GM12874 (cell line): ENCODE data around the gene MYLK2.

Experiments
- TF ChIP-seq, protein P1 (sequence below): IDR thresholded peaks from 2 replicates; pipeline ENCODE4 v1.5.1; 2011; ENCODE audit warnings: low read depth, mild to moderate bottlenecking, control low read depth, low read length, moderate library complexity; ENCODE audit not compliant: insufficient read depth

Gene MYLK2

DNA sequence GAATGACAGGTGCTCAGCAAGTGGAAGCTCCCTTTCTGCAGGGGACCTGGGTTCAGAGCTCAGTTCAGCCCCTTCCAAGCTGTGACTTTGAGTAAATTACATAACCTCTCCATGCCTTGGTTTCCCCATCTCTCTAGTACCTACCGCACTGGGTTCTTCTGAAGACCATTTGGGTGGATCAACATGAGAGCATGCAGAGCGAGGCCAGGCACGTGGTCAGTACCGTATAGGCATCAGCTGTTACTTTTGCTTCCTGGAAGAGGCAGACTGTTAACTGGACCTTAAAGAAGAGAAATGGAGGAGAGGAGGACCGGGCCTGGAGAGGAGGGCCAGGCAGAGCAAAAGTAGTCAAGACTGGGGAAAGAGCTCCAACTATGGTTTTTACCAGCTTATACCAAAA lies 1.7 kb upstream of the MYLK2 start:
- TF ChIP-seq, protein P1, sequence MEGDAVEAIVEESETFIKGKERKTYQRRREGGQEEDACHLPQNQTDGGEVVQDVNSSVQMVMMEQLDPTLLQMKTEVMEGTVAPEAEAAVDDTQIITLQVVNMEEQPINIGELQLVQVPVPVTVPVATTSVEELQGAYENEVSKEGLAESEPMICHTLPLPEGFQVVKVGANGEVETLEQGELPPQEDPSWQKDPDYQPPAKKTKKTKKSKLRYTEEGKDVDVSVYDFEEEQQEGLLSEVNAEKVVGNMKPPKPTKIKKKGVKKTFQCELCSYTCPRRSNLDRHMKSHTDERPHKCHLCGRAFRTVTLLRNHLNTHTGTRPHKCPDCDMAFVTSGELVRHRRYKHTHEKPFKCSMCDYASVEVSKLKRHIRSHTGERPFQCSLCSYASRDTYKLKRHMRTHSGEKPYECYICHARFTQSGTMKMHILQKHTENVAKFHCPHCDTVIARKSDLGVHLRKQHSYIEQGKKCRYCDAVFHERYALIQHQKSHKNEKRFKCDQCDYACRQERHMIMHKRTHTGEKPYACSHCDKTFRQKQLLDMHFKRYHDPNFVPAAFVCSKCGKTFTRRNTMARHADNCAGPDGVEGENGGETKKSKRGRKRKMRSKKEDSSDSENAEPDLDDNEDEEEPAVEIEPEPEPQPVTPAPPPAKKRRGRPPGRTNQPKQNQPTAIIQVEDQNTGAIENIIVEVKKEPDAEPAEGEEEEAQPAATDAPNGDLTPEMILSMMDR, result no peak

DNA sequence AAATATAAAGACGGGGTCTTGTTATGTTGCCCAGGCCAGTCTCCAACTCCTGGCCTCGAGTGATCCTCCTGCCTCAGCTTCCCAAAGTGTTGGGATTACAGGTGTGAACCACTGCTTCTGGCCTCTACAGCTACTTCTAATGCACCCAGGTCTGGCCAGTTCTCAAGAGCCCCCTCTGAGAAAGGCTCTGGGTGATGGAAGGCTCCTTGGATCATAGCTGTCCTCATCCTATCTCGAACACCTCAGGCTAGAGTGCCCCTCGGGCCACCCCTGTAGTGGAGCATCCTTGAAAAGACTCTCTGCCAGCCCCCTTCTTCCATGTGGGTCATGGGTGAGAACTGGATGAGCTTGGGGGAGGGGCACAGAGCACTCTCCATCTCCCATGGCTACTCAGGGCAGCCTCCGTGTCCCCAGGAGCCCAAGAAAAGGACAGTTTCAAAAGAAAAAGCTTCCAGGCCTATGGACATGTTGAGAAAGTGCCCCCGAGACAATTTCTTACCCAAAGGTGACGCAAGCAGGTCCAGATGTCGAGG lies 714 bp upstream of the MYLK2 start:
- TF ChIP-seq, protein P1, result no peak

DNA sequence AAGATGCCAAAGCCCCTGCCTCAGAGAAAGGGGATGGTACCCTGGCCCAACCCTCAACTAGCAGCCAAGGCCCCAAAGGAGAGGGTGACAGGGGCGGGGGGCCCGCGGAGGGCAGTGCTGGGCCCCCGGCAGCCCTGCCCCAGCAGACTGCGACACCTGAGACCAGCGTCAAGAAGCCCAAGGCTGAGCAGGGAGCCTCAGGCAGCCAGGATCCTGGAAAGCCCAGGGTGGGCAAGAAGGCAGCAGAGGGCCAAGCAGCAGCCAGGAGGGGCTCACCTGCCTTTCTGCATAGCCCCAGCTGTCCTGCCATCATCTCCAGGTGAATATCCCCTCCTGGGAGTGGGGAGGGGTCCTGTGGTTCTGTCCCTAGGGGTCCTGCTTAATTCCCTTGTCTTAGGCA lies 1.1 kb downstream of the MYLK2 start:
- TF ChIP-seq, protein P1, result no peak

DNA sequence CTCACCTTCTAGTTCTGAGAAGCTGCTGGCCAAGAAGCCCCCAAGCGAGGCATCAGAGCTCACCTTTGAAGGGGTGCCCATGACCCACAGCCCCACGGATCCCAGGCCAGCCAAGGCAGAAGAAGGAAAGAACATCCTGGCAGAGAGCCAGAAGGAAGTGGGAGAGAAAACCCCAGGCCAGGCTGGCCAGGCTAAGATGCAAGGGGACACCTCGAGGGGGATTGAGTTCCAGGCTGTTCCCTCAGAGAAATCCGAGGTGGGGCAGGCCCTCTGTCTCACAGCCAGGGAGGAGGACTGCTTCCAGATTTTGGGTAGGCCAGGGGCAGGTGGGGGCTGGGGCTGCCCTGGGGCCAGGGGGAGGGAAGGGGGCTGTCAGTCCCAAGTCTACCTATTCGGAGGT lies 2.3 kb downstream of the MYLK2 start:
- TF ChIP-seq, protein P1, result no peak

DNA sequence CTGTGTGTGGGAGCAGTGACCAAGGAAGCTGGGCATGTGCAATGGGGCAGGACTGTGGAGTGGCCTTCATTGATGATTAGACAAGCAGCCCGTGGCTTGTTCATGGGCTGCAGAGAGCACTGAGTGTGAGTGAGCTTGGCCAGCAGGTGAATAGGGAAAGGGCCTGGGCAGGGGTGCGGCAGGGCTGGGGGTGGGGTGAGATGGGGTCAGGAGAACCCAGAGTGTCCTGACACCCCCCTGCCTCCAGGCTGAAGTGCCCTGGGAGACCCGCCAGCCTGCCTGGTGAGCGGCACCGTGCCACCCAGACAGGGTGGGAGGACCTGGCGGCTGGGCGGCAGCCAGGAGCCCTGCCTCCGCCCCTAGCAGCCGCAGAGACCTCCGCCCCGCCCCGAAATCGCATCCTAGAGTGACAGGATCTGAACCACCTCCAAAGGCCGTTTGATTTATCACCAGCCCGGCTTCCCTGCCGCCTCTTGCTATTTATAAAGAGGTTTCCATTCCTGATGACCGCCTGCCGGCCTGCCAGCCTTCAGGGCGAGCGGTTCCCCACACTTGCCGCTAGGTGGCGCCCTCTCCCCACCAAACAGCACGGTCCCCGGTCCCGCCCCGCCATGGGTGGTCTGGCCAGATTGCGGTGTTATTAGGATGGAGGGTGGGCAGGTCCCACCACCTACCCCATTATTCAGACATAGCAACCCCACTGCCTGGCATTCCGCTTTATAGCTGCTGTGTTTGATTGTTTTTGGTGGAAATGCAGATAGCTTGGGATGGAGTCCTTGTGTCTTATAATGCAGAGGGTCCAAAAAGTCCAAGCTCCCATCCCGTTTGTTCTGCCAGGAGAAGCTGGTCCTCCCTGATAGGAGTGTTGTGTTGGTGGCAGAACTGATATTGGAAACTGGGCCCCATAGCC lies 3.5 kb downstream of the MYLK2 start:
- TF ChIP-seq, protein P1, result peak; percentile 98

DNA sequence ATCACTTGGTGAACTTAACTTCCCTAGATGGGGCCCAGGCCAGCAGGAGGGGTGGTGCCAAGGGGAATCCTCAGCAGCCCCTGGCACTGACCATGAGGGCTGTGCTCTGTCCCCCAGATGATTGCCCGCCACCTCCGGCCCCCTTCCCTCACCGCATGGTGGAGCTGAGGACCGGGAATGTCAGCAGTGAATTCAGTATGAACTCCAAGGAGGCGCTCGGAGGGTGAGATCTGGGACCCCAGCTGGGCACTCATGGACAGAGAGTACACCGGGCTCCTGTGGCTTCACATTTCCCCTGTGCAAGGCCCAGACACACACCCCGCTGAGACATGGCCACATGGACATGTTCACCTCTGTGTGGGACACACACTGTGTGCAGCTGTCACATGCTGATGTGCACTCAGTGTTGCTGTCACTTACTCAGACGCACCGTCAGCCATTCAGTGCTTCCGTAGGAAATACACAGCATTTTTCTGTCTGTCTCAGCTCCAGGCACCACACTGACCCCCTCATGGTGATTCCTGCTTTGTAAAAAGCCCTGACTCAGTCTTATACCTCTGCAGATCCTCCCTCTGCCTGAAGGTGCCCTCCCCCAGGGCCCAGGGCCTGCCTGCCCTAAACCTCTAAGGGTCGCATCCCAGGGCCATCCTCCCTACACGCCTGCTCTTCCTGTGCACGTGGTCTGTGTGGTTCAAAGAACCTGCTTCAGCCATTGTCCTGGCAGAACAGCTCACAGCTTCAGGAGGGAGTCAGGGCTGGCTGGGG lies 4.4 kb downstream of the MYLK2 start:
- TF ChIP-seq, protein P1, result no peak

DNA sequence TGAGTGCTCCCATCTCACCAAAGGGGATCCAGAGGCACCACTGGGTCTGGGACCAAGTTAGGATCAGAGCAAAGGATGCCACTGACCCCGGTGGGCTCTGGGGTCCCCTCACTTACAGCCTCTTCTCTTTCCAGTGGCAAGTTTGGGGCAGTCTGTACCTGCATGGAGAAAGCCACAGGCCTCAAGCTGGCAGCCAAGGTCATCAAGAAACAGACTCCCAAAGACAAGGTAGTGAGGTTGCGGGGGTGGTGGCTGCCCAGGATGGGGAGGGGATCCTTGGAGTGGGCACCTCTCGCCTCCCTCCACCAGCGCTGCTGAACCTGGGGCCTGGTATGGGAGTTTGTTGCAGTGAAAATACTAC lies 4.9 kb downstream of the MYLK2 start:
- TF ChIP-seq, protein P1, result no peak
